Muscle layer of colon (tissue), 2 donors: ENCODE results near the gene EEF1AKMT2.
"Not testable (repeated sequence)": the region's sequence is repeated elsewhere in the genome, so short reads cannot be mapped to it uniquely, and the experiment has no call there.

Experiments
- H3K27ac ChIP-seq: one replicate; pipeline ENCODE4 v1.7.0; 2013; ENCODE audit warnings: low read depth, mild to moderate bottlenecking, low read length, moderate library complexity
- H3K27me3 ChIP-seq, 2 donors: one replicate each; pipeline ENCODE4 v1.7.0; 2013; ENCODE audit warnings: low read length in 2 of 2, mild to moderate bottlenecking in 2 of 2; ENCODE audit not compliant: insufficient read depth in 2 of 2, control insufficient read depth in 1 of 2
- H3K36me3 ChIP-seq: one replicate; pipeline ENCODE4 v1.7.0; 2013; ENCODE audit warnings: mild to moderate bottlenecking, low read length; ENCODE audit not compliant: insufficient read depth
- H3K4me1 ChIP-seq: one replicate; pipeline ENCODE4 v1.7.0; 2013; ENCODE audit warnings: mild to moderate bottlenecking, low read length; ENCODE audit not compliant: insufficient read depth
- H3K4me3 ChIP-seq, 2 donors: one replicate each; pipeline ENCODE4 v1.7.0; 2013; ENCODE audit warnings: low read length in 2 of 2, low read depth in 1 of 2, mild to moderate bottlenecking in 1 of 2, moderate library complexity in 1 of 2
- H3K9ac ChIP-seq: one replicate; pipeline ENCODE4 v1.7.0; 2013; ENCODE audit warnings: low read length
- H3K9me3 ChIP-seq: one replicate; pipeline ENCODE4 v1.7.0; 2013; ENCODE audit warnings: mild to moderate bottlenecking, low read length
- donor health status: abdominal sarcoma.
- donor health status: Adenocarcinoma of cecum.

The EEF1AKMT2 gene

GRCh38 chr10:124754227-124754626 lies 37.5 kb downstream of the EEF1AKMT2 start:
- Histone ChIP-seq H3K4me1 (no peaks in the 10 kb centered on the region), H3K27me3 (no peaks in the 10 kb centered on the region), H3K9me3 (no peaks in the 10 kb centered on the region), H3K9ac (no peak overlapping the region), H3K36me3 (no peaks in the 10 kb centered on the region), H3K4me3 (no peak overlapping the region), H3K27ac (no peak overlapping the region)

GRCh38 chr10:124748953-124749645 lies 42.6 kb downstream of the EEF1AKMT2 start:
- Histone ChIP-seq H3K27me3 (no peaks in the 10 kb centered on the region), H3K4me3 (no peak overlapping the region), H3K4me1 (peaks cover 10% of the 10 kb centered on the region), H3K27ac (no peak overlapping the region), H3K9ac (no peak overlapping the region), H3K9me3 (no peaks in the 10 kb centered on the region), H3K36me3 (peaks cover 4% of the 10 kb centered on the region)

- Histone ChIP-seq H3K4me3 (no peak overlapping the region), H3K27ac (no peak overlapping the region), H3K36me3 (peaks cover 4% of the 10 kb centered on the region), H3K4me1 (peaks cover 10% of the 10 kb centered on the region), H3K27me3 (no peaks in the 10 kb centered on the region), H3K9me3 (no peaks in the 10 kb centered on the region), H3K9ac (no peak overlapping the region)
Measured at GRCh38 chr10:124748166-124748565, 43.5 kb downstream of the EEF1AKMT2 start.

DNA sequence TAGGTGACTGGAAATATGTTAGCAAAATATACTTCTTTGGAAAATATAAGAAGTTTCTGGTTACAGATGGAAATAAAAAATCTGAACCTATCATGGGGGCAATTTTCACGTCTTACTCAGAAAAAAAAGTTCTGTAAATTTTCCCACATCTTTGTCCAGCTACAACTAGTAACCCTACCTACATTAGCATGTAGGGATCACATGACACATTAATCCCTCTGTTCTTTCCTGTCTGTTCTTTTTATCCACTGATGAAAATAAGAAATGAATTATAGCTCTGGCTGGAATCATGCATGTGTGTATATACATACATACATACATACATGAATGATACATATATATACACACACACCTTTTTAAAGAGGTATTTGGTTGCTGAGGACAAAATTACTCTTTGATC lies 43.9 kb downstream of the EEF1AKMT2 start:
- H3K9ac ChIP-seq, result no peak overlapping the region
- H3K27ac ChIP-seq, result no peak overlapping the region
- peaks cover 10% of the 10 kb centered on the region for H3K4me1 ChIP-seq
- H3K9me3 ChIP-seq, result no peaks in the 10 kb centered on the region
- H3K4me3 ChIP-seq, result no peak overlapping the region
- peaks cover 4% of the 10 kb centered on the region for H3K36me3 ChIP-seq
- H3K27me3 ChIP-seq, result no peaks in the 10 kb centered on the region

DNA sequence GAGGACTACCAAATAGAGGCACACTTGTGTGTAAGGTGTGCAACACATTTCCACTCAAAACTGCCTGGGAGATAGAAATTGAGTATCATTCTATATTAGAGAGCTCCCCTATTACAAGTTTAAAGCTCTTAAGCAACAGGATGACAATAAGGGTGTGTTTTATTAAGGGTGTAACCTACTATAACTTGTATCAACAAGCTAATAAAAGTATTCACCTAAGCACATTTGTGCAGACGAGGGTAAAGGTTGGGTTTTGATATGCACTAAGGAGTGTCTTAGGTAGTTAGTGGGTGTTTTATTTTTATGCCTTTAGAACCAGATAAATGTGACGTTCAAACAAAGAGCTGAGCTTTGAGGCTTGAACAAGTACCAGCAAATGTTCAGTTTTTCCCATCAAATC lies 44.7 kb downstream of the EEF1AKMT2 start:
- Histone ChIP-seq H3K4me1 (peaks cover 16% of the 10 kb centered on the region), H3K27ac (no peak overlapping the region), H3K27me3 (no peaks in the 10 kb centered on the region), H3K36me3 (peaks cover 4% of the 10 kb centered on the region), H3K9me3 (no peaks in the 10 kb centered on the region), H3K9ac (no peak overlapping the region), H3K4me3 (no peak overlapping the region)

DNA sequence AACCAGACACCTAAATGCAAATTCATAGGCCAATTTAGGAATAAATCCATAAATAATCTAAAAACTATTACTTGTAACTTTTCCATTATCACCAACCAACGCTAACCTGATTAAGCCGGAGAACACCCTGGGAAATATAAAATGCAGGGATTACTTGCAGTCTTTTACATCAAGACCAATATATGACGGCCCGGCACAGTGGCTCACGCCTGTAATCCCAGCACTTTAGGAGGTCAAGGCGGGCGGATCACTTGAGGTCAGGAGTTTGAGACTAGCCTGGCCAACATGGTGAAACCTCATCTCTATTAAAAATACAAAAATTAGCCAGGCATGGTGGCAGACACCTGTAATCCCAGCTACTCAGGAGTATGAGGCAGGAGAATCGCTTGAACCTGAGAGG lies 45.2 kb downstream of the EEF1AKMT2 start:
- not testable (repeated sequence) for H3K27ac ChIP-seq, H3K36me3 ChIP-seq, H3K27me3 ChIP-seq, H3K9ac ChIP-seq, H3K9me3 ChIP-seq, H3K4me3 ChIP-seq
- H3K4me1 ChIP-seq, result peaks cover 22% of the 10 kb centered on the region

GRCh38 chr10:124745673-124746072 lies 46.0 kb downstream of the EEF1AKMT2 start:
- H3K36me3 ChIP-seq, result peaks cover 4% of the 10 kb centered on the region
- no peak overlapping the region for H3K4me3 ChIP-seq
- no peak overlapping the region for H3K27ac ChIP-seq
- H3K4me1 ChIP-seq, result peaks cover 29% of the 10 kb centered on the region
- no peaks in the 10 kb centered on the region for H3K27me3 ChIP-seq
- no peak overlapping the region for H3K9ac ChIP-seq
- no peaks in the 10 kb centered on the region for H3K9me3 ChIP-seq

DNA sequence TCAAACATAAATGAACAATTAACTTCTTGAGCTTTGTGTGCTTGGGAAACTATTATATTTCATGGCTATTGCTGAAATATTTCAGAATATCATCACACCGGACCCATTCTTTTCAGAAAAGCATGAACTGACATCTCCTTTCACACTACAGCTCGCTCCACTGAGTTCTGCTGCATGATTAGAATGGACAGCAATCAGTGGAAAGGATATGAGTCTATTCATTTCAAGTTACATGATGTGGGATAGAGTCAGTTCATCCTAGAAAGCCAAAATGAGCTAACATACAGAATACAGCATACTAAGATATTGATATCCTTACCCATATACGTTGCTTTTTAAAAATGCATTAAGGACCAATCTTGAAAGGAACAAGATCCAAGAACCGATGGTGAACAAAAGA lies 46.4 kb downstream of the EEF1AKMT2 start:
- peaks cover 34% of the 10 kb centered on the region for H3K4me1 ChIP-seq
- peaks cover 4% of the 10 kb centered on the region for H3K36me3 ChIP-seq
- H3K27me3 ChIP-seq, result no peaks in the 10 kb centered on the region
- no peaks in the 10 kb centered on the region for H3K9me3 ChIP-seq
- no peak overlapping the region for H3K9ac ChIP-seq
- H3K27ac ChIP-seq, result no peak overlapping the region
- no peak overlapping the region for H3K4me3 ChIP-seq

DNA sequence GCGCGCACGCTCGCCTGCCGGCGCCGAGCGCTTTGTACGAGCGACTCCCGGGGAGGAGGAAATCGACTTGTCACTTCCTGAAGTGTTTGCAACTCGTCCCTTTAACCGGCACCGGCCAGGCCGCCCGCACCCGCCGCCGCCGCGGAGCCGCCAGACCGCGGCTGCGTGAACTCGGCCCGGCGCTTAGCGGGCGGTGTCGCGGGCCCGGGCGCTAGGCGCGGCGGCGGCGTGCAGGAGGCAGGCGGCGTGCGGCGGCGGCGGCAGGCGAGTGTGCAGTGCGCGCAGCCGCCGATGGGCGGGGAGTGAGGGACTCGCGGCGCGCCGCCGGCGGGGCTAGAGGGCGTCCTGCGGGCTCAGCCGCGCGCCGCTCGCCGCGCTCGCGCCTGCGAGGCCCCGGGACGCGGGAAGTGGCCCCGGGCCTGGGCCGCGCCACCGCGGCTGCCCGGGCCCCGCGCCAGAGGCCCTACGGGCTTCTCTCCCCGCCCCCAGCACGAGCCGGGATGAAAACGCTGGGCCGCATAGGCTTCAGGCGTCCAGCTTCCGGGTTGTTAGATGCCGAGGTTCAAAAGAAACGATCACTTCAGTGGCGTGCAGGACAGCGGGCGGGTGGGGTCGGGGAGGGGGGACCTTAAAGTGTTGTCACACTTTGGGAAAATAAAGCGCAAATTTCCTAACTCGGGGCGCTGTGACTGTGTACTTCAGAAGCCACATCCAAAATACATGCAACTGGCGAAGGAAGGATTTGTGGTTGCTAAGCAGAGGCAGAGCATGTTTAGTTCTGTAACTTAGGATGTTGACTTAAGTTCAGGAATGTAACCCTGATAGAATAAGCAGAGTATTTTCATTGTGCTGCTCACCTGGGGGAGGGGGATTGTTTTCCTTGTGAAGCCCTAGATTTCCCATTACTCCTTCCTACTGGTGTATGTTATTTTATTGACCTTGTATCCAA lies 47.3 kb downstream of the EEF1AKMT2 start, which contains the start of gene FAM53B:
Gene FAM53B (minus strand): TSS at position 277 of the 949 bp plus-strand sequence. CDS start 37,665 bp downstream, outside the sequence.
- Histone ChIP-seq H3K27me3 (no peaks in the 10 kb centered on the region), H3K4me1 (peaks cover 42% of the 10 kb centered on the region), H3K9ac (peak within 1 kb of the TSS; percentile 31), H3K9me3 (no peaks in the 10 kb centered on the region), H3K36me3 (peaks cover 4% of the 10 kb centered on the region), H3K4me3 (peak within 1 kb of the TSS; percentile 73 to 87), H3K27ac (peak within 1 kb of the TSS; percentile 79)

GRCh38 chr10:124743191-124744101 lies 48.2 kb downstream of the EEF1AKMT2 start:
- peak overlapping the region; percentile 79 for H3K27ac ChIP-seq
- peak overlapping the region; percentile 31 for H3K9ac ChIP-seq
- H3K9me3 ChIP-seq, result no peaks in the 10 kb centered on the region
- H3K27me3 ChIP-seq, result no peaks in the 10 kb centered on the region
- H3K4me1 ChIP-seq, result peaks cover 52% of the 10 kb centered on the region
- H3K4me3 ChIP-seq, result peak overlapping the region; percentile 73 to 87
- peaks cover 4% of the 10 kb centered on the region for H3K36me3 ChIP-seq
